ENCODE measurements around the gene SRRM3. TPM values are rescaled to one million over a fixed set of nuclear protein-coding genes. Genes with fewer than 3 reads are reported as not detected.

SRRM3 gene
- total RNA-seq, 1 donor from 2014 or later, result 0.46 TPM

GRCh38 chr7:76216381-76217082, 14.8 kb downstream of the SRRM3 start:
- no peak overlapping the region for H3K4me3 Mint-ChIP-seq (ENCODE audit: unreplicated experiment)
- H3K27ac Mint-ChIP-seq (ENCODE audit: unreplicated experiment), result no peak overlapping the region
- peaks cover 7% of the 10 kb centered on the region for H3K4me1 Mint-ChIP-seq (ENCODE audit: unreplicated experiment)
- TF ChIP-seq, protein P1, sequence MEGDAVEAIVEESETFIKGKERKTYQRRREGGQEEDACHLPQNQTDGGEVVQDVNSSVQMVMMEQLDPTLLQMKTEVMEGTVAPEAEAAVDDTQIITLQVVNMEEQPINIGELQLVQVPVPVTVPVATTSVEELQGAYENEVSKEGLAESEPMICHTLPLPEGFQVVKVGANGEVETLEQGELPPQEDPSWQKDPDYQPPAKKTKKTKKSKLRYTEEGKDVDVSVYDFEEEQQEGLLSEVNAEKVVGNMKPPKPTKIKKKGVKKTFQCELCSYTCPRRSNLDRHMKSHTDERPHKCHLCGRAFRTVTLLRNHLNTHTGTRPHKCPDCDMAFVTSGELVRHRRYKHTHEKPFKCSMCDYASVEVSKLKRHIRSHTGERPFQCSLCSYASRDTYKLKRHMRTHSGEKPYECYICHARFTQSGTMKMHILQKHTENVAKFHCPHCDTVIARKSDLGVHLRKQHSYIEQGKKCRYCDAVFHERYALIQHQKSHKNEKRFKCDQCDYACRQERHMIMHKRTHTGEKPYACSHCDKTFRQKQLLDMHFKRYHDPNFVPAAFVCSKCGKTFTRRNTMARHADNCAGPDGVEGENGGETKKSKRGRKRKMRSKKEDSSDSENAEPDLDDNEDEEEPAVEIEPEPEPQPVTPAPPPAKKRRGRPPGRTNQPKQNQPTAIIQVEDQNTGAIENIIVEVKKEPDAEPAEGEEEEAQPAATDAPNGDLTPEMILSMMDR (IDR thresholded peaks at IDR 0.05), result no peak
- DNase-seq (ENCODE audit: extremely low spot score, unreplicated experiment), result no peak
- H3K9me3 Mint-ChIP-seq (ENCODE audit: unreplicated experiment), result no peaks in the 10 kb centered on the region
- H3K36me3 Mint-ChIP-seq (ENCODE audit: unreplicated experiment), result no peaks in the 10 kb centered on the region
- peaks cover 24% of the 10 kb centered on the region for H3K27me3 Mint-ChIP-seq (ENCODE audit: unreplicated experiment)

GRCh38 chr7:76217942-76218566, 16.4 kb downstream of the SRRM3 start:
- DNase-seq (ENCODE audit: extremely low spot score, unreplicated experiment), result no peak
- no peak overlapping the region for H3K27ac Mint-ChIP-seq (ENCODE audit: unreplicated experiment)
- no peaks in the 10 kb centered on the region for H3K9me3 Mint-ChIP-seq (ENCODE audit: unreplicated experiment)
- TF ChIP-seq, protein P1 (IDR thresholded peaks at IDR 0.05), result no peak
- peaks cover 29% of the 10 kb centered on the region for H3K27me3 Mint-ChIP-seq (ENCODE audit: unreplicated experiment)
- H3K4me3 Mint-ChIP-seq (ENCODE audit: unreplicated experiment), result no peak overlapping the region
- no peaks in the 10 kb centered on the region for H3K36me3 Mint-ChIP-seq (ENCODE audit: unreplicated experiment)
- peaks cover 7% of the 10 kb centered on the region for H3K4me1 Mint-ChIP-seq (ENCODE audit: unreplicated experiment)

DNA sequence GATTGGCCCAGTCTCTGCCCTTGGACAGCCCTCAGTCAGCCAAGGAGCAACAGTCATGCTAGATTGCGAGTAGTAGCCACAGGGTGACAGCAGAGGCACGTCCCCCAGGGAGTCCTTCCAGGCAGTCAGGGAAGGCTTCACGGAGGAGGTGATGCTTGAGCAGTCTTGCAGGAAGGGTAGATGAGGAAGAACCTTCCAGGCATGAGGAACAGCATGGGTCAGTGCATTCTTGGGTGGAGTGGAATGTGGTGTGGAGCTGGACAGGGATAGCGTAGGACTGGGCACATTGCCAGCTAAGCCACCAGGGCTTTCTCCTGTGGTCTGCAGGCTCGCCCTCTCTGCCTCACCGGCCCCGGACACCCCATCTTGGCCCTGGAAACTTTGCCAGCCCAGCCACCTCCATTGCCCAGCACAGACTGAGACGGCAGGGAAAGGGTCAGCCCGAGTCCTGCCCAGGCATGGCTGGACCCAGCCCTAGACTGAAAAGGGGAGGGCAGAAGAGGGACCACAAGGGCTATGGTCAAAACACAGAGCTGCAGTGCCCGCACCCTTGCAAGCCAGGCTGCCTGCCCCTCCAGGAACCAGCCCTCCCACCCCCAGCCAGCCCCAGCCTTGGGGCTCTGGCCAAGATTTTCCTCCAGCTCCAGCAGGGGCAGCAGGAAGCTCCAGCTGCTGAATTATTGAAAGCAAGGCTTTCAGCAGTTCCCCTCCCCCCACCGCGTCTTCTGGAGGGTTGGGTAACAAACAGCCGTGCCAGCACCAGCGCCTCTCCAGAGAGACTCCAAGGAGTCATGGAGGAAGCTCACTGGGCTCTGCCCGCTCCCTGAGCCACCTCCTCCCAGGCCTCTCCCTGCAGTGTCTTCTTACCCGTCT, 18.7 kb downstream of the SRRM3 start:
- H3K4me3 Mint-ChIP-seq (ENCODE audit: unreplicated experiment), result no peak overlapping the region

GRCh38 chr7:76222333-76222732, 20.6 kb downstream of the SRRM3 start:
- Mint-ChIP-seq H3K4me1 (ENCODE audit: unreplicated experiment) (peaks cover 7% of the 10 kb centered on the region), H3K27me3 (ENCODE audit: unreplicated experiment) (peaks cover 15% of the 10 kb centered on the region), H3K36me3 (ENCODE audit: unreplicated experiment) (no peaks in the 10 kb centered on the region), H3K9me3 (ENCODE audit: unreplicated experiment) (no peaks in the 10 kb centered on the region), H3K4me3 (ENCODE audit: unreplicated experiment) (no peak overlapping the region), H3K27ac (ENCODE audit: unreplicated experiment) (no peak overlapping the region)
- no peak for DNase-seq (ENCODE audit: extremely low spot score, unreplicated experiment)
- TF ChIP-seq, protein P1 (IDR thresholded peaks at IDR 0.05), result no peak

More for the DNA sequence above, 18.7 kb downstream of the SRRM3 start:
- H3K9me3 Mint-ChIP-seq (ENCODE audit: unreplicated experiment), result no peaks in the 10 kb centered on the region
- TF ChIP-seq, protein P1 (IDR thresholded peaks at IDR 0.05), result peak; percentile 8
- H3K27ac Mint-ChIP-seq (ENCODE audit: unreplicated experiment), result no peak overlapping the region
- H3K4me1 Mint-ChIP-seq (ENCODE audit: unreplicated experiment), result peaks cover 7% of the 10 kb centered on the region
- no peaks in the 10 kb centered on the region for H3K36me3 Mint-ChIP-seq (ENCODE audit: unreplicated experiment)
- H3K27me3 Mint-ChIP-seq (ENCODE audit: unreplicated experiment), result peaks cover 26% of the 10 kb centered on the region
- DNase-seq (ENCODE audit: extremely low spot score, unreplicated experiment), result no peak

Measured in osteocyte (in vitro differentiated cells).